ENCODE measurements around the gene CALML5.

- TF ChIP-seq POLR2AphosphoS5 (IDR thresholded peaks at IDR 0.05) = no peak
- no peak for TF ChIP-seq CTCF (IDR thresholded peaks at IDR 0.05)
- TF ChIP-seq POLR2A (IDR thresholded peaks at IDR 0.05) = no peak
These were observed 5.7 kb downstream of the CALML5 start for GRCh38 chr10:5493691-5494090.

All from prostate gland (tissue), 2 donors.